Progenitor cell of endocrine pancreas (in vitro differentiated cells): ENCODE results near the gene TTLL4. TPM values are rescaled to one million over a fixed set of nuclear protein-coding genes. Genes with fewer than 3 reads are reported as not detected.
"Not testable (repeated sequence)": the region's sequence is repeated elsewhere in the genome, so short reads cannot be mapped to it uniquely, and the experiment has no call there.

Experiments
- DNase-seq: peaks from one replicate; pipeline ENCODE4 v3.0.0; 2021; ENCODE audit warnings: low spot score; ENCODE audit not compliant: unreplicated experiment
- H3K27ac Mint-ChIP-seq: 2 replicates; pipeline ENCODE4 v1.8.0; 2021; ENCODE audit warnings: mild to moderate bottlenecking, moderate library complexity, mixed read lengths
- H3K27me3 Mint-ChIP-seq: 2 replicates; pipeline ENCODE4 v1.8.0; 2021; ENCODE audit warnings: mixed read lengths
- H3K36me3 Mint-ChIP-seq: 2 replicates; pipeline ENCODE4 v1.8.0; 2022; ENCODE audit warnings: mixed read lengths; ENCODE audit not compliant: insufficient read depth
- H3K4me1 Mint-ChIP-seq: 2 replicates; pipeline ENCODE4 v1.8.0; 2021; ENCODE audit warnings: low read depth, mixed read lengths
- H3K4me3 Mint-ChIP-seq: 2 replicates; pipeline ENCODE4 v1.8.0; 2021; ENCODE audit warnings: low read depth, mild to moderate bottlenecking, moderate library complexity, mixed read lengths
- H3K9me3 Mint-ChIP-seq: 2 replicates; pipeline ENCODE4 v1.8.0; 2021; ENCODE audit warnings: low read depth, mixed read lengths
- CTCF ChIP-seq: fragments of 200-600 bp; sonication (generic); IDR thresholded peaks from one replicate; pipeline ENCODE4 v1.5.0; 2021; ENCODE audit warnings: antibody characterized with exemption, mild to moderate bottlenecking; ENCODE audit not compliant: unreplicated experiment
- total RNA-seq: library from RNA; stranded (reverse); gene quantifications from 2 replicates; pipeline ENCODE4 v1.2.1, GENCODE V29; 2021

TTLL4 gene
- total RNA-seq, 1 donor from 2014 or later, result 93.4 TPM

- no peak overlapping the region for H3K27ac Mint-ChIP-seq
- H3K36me3 Mint-ChIP-seq, result peaks cover 2% of the 10 kb centered on the region
- no peak for DNase-seq
- H3K4me3 Mint-ChIP-seq, result no peak overlapping the region
- H3K27me3 Mint-ChIP-seq, result no peaks in the 10 kb centered on the region
- no peaks in the 10 kb centered on the region for H3K9me3 Mint-ChIP-seq
- no peaks in the 10 kb centered on the region for H3K4me1 Mint-ChIP-seq
- TF ChIP-seq CTCF, result no peak
These were observed 51.2 kb downstream of the TTLL4 start for GRCh38 chr2:218761795-218762194.

GRCh38 chr2:218772759-218773158, 62.1 kb downstream of the TTLL4 start:
- not testable (repeated sequence) for H3K27ac Mint-ChIP-seq, DNase-seq, H3K4me3 Mint-ChIP-seq, H3K27me3 Mint-ChIP-seq
- H3K36me3 Mint-ChIP-seq, result peaks cover 33% of the 10 kb centered on the region
- peaks cover 10% of the 10 kb centered on the region for H3K4me1 Mint-ChIP-seq
- peaks cover 10% of the 10 kb centered on the region for H3K9me3 Mint-ChIP-seq

DNA sequence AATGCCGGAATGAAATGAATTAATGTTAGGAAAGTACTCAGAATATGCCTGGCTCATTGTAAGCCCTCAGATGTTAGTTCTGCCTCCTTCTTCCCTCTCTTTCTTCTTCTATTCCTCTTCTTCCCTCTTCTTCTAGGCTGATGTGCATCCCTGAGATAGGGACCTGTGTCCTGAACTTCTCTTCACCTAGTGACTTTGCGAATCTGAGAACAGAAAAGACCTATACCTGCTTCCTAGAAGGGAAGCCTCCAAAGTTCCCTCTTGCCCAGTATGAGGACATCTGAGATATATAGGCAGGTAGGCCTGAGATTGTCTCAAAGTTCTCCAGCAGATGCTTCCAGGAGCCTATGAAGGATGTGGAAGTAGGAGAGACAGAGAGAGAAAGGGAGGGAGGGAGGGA, 63.2 kb downstream of the TTLL4 start:
- H3K4me3 Mint-ChIP-seq, result no peak overlapping the region
- H3K36me3 Mint-ChIP-seq, result peaks cover 33% of the 10 kb centered on the region
- H3K9me3 Mint-ChIP-seq, result peaks cover 10% of the 10 kb centered on the region
- DNase-seq, result no peak
- H3K27me3 Mint-ChIP-seq, result no peaks in the 10 kb centered on the region
- H3K27ac Mint-ChIP-seq, result no peak overlapping the region
- no peak for TF ChIP-seq CTCF
- peaks cover 9% of the 10 kb centered on the region for H3K4me1 Mint-ChIP-seq

DNA sequence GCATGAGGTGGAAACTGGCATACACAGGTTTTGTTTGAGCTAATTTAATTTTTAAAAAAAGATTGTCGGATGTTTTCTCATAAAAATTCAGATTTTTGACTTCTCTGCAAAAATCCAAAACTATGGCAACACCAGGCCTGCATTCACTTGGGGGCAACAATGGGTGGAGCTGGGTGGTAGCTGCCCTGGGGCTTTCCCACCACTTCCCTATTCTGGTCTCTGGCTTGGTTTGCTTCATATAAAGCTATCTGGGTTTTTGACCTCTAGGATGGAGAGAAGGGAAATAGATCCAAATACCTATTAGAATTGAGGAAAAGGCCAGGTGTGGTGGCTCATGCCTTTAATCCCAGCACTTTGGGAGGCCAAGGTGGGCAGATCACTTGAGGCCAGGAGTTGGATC, 65.9 kb downstream of the TTLL4 start:
- TF ChIP-seq CTCF, result no peak
- Mint-ChIP-seq H3K9me3 (peaks cover 10% of the 10 kb centered on the region), H3K27me3 (no peaks in the 10 kb centered on the region), H3K27ac (no peak overlapping the region), H3K36me3 (peaks cover 28% of the 10 kb centered on the region), H3K4me3 (no peak overlapping the region), H3K4me1 (peaks cover 17% of the 10 kb centered on the region)
- no peak for DNase-seq

GRCh38 chr2:218777276-218777990, 66.8 kb downstream of the TTLL4 start:
- H3K36me3 Mint-ChIP-seq, result peaks cover 26% of the 10 kb centered on the region
- peaks cover 20% of the 10 kb centered on the region for H3K4me1 Mint-ChIP-seq
- no peak overlapping the region for H3K4me3 Mint-ChIP-seq
- no peak overlapping the region for H3K27ac Mint-ChIP-seq
- no peaks in the 10 kb centered on the region for H3K27me3 Mint-ChIP-seq
- TF ChIP-seq CTCF, result no peak
- peaks cover 10% of the 10 kb centered on the region for H3K9me3 Mint-ChIP-seq
- no peak for DNase-seq

DNA sequence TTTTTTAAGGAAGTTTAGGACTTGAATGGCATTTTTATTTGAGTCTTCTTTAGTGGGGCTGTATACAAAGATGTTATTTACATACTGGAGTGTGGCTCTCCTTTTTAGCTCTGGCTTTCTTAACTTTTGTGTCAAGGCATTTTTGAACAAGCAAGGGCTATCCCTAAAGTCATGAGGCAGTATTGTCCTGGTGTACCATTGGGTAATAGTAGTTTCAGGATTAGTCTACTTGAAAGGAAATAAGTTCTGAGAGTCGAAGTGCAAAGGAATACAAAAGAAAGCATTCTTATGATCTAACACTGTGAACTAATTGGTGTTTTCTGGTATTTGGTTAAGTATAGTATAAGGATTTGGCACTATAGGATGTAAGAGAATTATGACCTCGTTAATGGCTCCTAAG, 69.4 kb downstream of the TTLL4 start:
- DNase-seq, result no peak
- H3K9me3 Mint-ChIP-seq, result peaks cover 10% of the 10 kb centered on the region
- peaks cover 34% of the 10 kb centered on the region for H3K4me1 Mint-ChIP-seq
- H3K27me3 Mint-ChIP-seq, result no peaks in the 10 kb centered on the region
- H3K36me3 Mint-ChIP-seq, result peaks cover 16% of the 10 kb centered on the region
- H3K4me3 Mint-ChIP-seq, result peak overlapping the region; percentile 24
- no peak for TF ChIP-seq CTCF
- no peak overlapping the region for H3K27ac Mint-ChIP-seq
